HEK293T (cell line): ENCODE data around the gene RCAN2.

Source experiments
- CTCF ChIA-PET: fragments of 350-600 bp; formaldehyde crosslinking; extraction: SDS; loops from one replicate; lab custom pipeline; 2021; ENCODE audit warnings: antibody characterized with exemption, inconsistent platforms; lab: Yijun Ruan, JAX
- POLR2A ChIA-PET: fragments of 350-600 bp; formaldehyde crosslinking; extraction: SDS; loops from one replicate; lab custom pipeline; 2020; ENCODE audit warnings: antibody characterized with exemption, inconsistent platforms; lab: Yijun Ruan, JAX
- DNase-seq: peaks from one replicate; pipeline ENCODE4 v3.0.0; 2012; ENCODE audit warnings: mixed read lengths; ENCODE audit errors: extremely low spot score
- ARNT ChIP-seq: fragments of 450-650 bp; IDR thresholded peaks from 2 replicates; pipeline ENCODE4 v1.6.1; 2017; ENCODE audit warnings: mild to moderate bottlenecking
- BHLHE40 ChIP-seq: fragments of 450-650 bp; IDR thresholded peaks from 2 replicates; pipeline ENCODE4 v1.6.1; 2016; ENCODE audit warnings: mild to moderate bottlenecking, moderate library complexity, borderline replicate concordance
- CTBP1 ChIP-seq: fragments of 450-650 bp; IDR thresholded peaks from 2 replicates; pipeline ENCODE4 v1.6.1; 2016; ENCODE audit warnings: borderline replicate concordance
- ELF4 ChIP-seq: fragments of 450-650 bp; IDR thresholded peaks from 2 replicates; pipeline ENCODE4 v1.6.1; 2017; ENCODE audit warnings: antibody characterized with exemption
- FOXA1 ChIP-seq: fragments of 450-650 bp; IDR thresholded peaks from 2 replicates; pipeline ENCODE4 v1.6.1; 2016; ENCODE audit warnings: mild to moderate bottlenecking
- FOXK2 ChIP-seq: fragments of 450-650 bp; IDR thresholded peaks from 2 replicates; pipeline ENCODE4 v1.6.1; 2016; ENCODE audit warnings: mild to moderate bottlenecking
- FOXM1 ChIP-seq: fragments of 450-650 bp; IDR thresholded peaks from 2 replicates; pipeline ENCODE4 v1.6.1; 2017; ENCODE audit warnings: mild to moderate bottlenecking, borderline replicate concordance
- HDGF ChIP-seq: fragments of 450-650 bp; IDR thresholded peaks from 2 replicates; pipeline ENCODE4 v1.6.1; 2017; ENCODE audit warnings: antibody characterized with exemption, borderline replicate concordance
- L3MBTL2 ChIP-seq: fragments of 450-650 bp; conservative IDR thresholded peaks from 2 replicates; pipeline ENCODE4 v1.6.1; 2016; ENCODE audit warnings: mild to moderate bottlenecking
- LEF1 ChIP-seq: fragments of 450-650 bp; IDR thresholded peaks from 2 replicates; pipeline ENCODE4 v1.6.1; 2017; ENCODE audit warnings: mild to moderate bottlenecking, borderline replicate concordance
- NFRKB ChIP-seq: fragments of 450-650 bp; IDR thresholded peaks from 2 replicates; pipeline ENCODE4 v1.6.1; 2016; ENCODE audit warnings: mild to moderate bottlenecking, moderate library complexity
- PKNOX1 ChIP-seq: fragments of 450-650 bp; IDR thresholded peaks from 2 replicates; pipeline ENCODE4 v1.6.1; 2016
- SP1 ChIP-seq: fragments of 450-650 bp; IDR thresholded peaks from 2 replicates; pipeline ENCODE4 v1.6.1; 2017
- SUZ12 ChIP-seq: fragments of 450-650 bp; IDR thresholded peaks from 2 replicates; pipeline ENCODE4 v1.6.1; 2016; ENCODE audit warnings: mild to moderate bottlenecking
- TARDBP ChIP-seq: fragments of 450-650 bp; IDR thresholded peaks from 2 replicates; pipeline ENCODE4 v1.6.1; 2016
- ZNF384 ChIP-seq: fragments of 450-650 bp; IDR thresholded peaks from 2 replicates; pipeline ENCODE4 v1.6.1; 2016

The RCAN2 gene

GRCh38 chr6:46472243-46472642 lies 19.0 kb downstream of the RCAN2 start:
- TF ChIP-seq FOXA1, result no peak
- TF ChIP-seq ZNF384, result no peak
- no peak for TF ChIP-seq LEF1
- TF ChIP-seq TARDBP, result no peak
- TF ChIP-seq SUZ12, result no peak
- no peak for TF ChIP-seq SP1
- no peak for TF ChIP-seq ELF4
- no peak for TF ChIP-seq FOXM1
- no peak for TF ChIP-seq CTBP1
- TF ChIP-seq NFRKB, result no peak
- no peak for TF ChIP-seq L3MBTL2
- no peak for TF ChIP-seq PKNOX1
- TF ChIP-seq HDGF, result no peak
- no peak for TF ChIP-seq BHLHE40
- no peak for TF ChIP-seq FOXK2
- no peak for TF ChIP-seq ARNT
- no peak for DNase-seq
- ChIA-PET POLR2A (no interaction called here), CTCF (no interaction called here)

GRCh38 chr6:46469021-46469420 lies 22.2 kb downstream of the RCAN2 start:
- CTCF ChIA-PET, result interaction anchor here (0.6 kb wide), 2 partner anchors 14 to 37 kb away, joined by 3 read pairs; no protein-coding TSS in a partner anchor
- TF ChIP-seq SUZ12 (no peak), BHLHE40 (no peak), FOXA1 (no peak), TARDBP (no peak), FOXK2 (no peak), HDGF (no peak), FOXM1 (no peak), CTBP1 (no peak), LEF1 (no peak), ELF4 (no peak), ZNF384 (no peak), NFRKB (no peak), SP1 (no peak), ARNT (no peak), PKNOX1 (no peak), L3MBTL2 (no peak)
- POLR2A ChIA-PET, result no interaction called here
- DNase-seq, result no peak

GRCh38 chr6:46468403-46469010 lies 22.7 kb downstream of the RCAN2 start:
- TF ChIP-seq ZNF384, result no peak
- no peak for TF ChIP-seq CTBP1
- TF ChIP-seq SUZ12, result no peak
- no peak for TF ChIP-seq L3MBTL2
- no peak for TF ChIP-seq ARNT
- TF ChIP-seq NFRKB, result no peak
- TF ChIP-seq FOXM1, result no peak
- TF ChIP-seq ELF4, result no peak
- DNase-seq, result no peak
- CTCF ChIA-PET, result interaction anchor here (0.6 kb wide), 1 partner anchor 36 kb away, joined by 3 read pairs; no protein-coding TSS in a partner anchor
- POLR2A ChIA-PET, result no interaction called here

- CTCF ChIA-PET, result interaction anchor here (1.0 kb wide), 1 partner anchor 13 kb away, joined by 3 read pairs; no protein-coding TSS in a partner anchor
- TF ChIP-seq SUZ12 (no peak), CTBP1 (no peak), LEF1 (no peak), PKNOX1 (no peak), SP1 (no peak), TARDBP (no peak)
- POLR2A ChIA-PET, result no interaction called here
- DNase-seq, result no peak
These were observed 24.7 kb downstream of the RCAN2 start for GRCh38 chr6:46466570-46466969.

- ChIA-PET POLR2A (no interaction called here), CTCF (interaction anchor here (0.5 to 1.0 kb wide), 2 partner anchors 12 to 822 kb away, joined by 3 read pairs; no protein-coding TSS in a partner anchor)
- DNase-seq, result no peak
- TF ChIP-seq BHLHE40, result no peak
- no peak for TF ChIP-seq CTBP1
- TF ChIP-seq L3MBTL2, result no peak
- no peak for TF ChIP-seq FOXA1
These were observed 25.7 kb downstream of the RCAN2 start for GRCh38 chr6:46465294-46466165.

- DNase-seq, result no peak
- ChIA-PET POLR2A (no interaction called here), CTCF (no interaction called here)
- TF ChIP-seq ZNF384, result no peak
- no peak for TF ChIP-seq BHLHE40
- no peak for TF ChIP-seq HDGF
- no peak for TF ChIP-seq FOXA1
- no peak for TF ChIP-seq PKNOX1
- no peak for TF ChIP-seq FOXK2
- no peak for TF ChIP-seq ELF4
- TF ChIP-seq SP1, result no peak
- TF ChIP-seq SUZ12, result no peak
- no peak for TF ChIP-seq NFRKB
- no peak for TF ChIP-seq FOXM1
- TF ChIP-seq ARNT, result no peak
- TF ChIP-seq L3MBTL2, result no peak
- no peak for TF ChIP-seq LEF1
- TF ChIP-seq TARDBP, result no peak
- no peak for TF ChIP-seq CTBP1
These were observed 35.0 kb downstream of the RCAN2 start for GRCh38 chr6:46456297-46456696.
